GM23338 (cell line): ENCODE data around the gene TMEM63C. TPM values are rescaled to one million over a fixed set of nuclear protein-coding genes. Genes with fewer than 3 reads are reported as not detected.
A peak's percentile ranks its signal among the peaks of the same experiment; 100 is the strongest.

Experiments used
- ATAC-seq: fragments of 200-7000 bp; cut with Tn5 transposase; 3 replicates; pipeline ENCODE4 v1.9.1; 2020
- DNase-seq: peaks from one replicate; pipeline ENCODE4 v3.0.0-alpha.2; 2015; ENCODE audit warnings: low spot score
- H2AFZ ChIP-seq: fragments of 200-600 bp; sonication (generic); 2 replicates; pipeline ENCODE4 v1.8.0; 2016; ENCODE audit warnings: antibody characterized with exemption, mild to moderate bottlenecking, moderate library complexity
- H3F3A ChIP-seq: fragments of 200-600 bp; sonication (generic); replicated peaks from 2 replicates; pipeline ENCODE4 v1.8.0; 2017; ENCODE audit warnings: antibody characterized with exemption, mixed run types, low read depth
- H3K27ac ChIP-seq: fragments of 200-600 bp; sonication (generic); 2 replicates; pipeline ENCODE4 v1.6.1; 2016; ENCODE audit warnings: low read depth
- H3K27me3 ChIP-seq: fragments of 200-600 bp; sonication (generic); 2 replicates; pipeline ENCODE4 v1.8.0; 2016; ENCODE audit warnings: mild to moderate bottlenecking, mixed run types, moderate library complexity; ENCODE audit not compliant: insufficient read depth
- H3K36me3 ChIP-seq: fragments of 200-600 bp; sonication (generic); 2 replicates; pipeline ENCODE4 v1.8.0; 2016; ENCODE audit warnings: mild to moderate bottlenecking; ENCODE audit not compliant: insufficient read depth
- H3K4me1 ChIP-seq: fragments of 200-600 bp; sonication (generic); 2 replicates; pipeline ENCODE4 v1.8.0; 2016; ENCODE audit warnings: mild to moderate bottlenecking, moderate library complexity; ENCODE audit not compliant: insufficient read depth
- H3K4me2 ChIP-seq: fragments of 200-600 bp; sonication (generic); 2 replicates; pipeline ENCODE4 v1.7.1; 2017; ENCODE audit warnings: mixed run types
- H3K4me3 ChIP-seq: fragments of 200-600 bp; sonication (generic); 2 replicates; pipeline ENCODE4 v1.6.1; 2016; ENCODE audit warnings: mixed run types
- H3K79me2 ChIP-seq: fragments of 200-600 bp; sonication (generic); replicated peaks from 2 replicates; pipeline ENCODE4 v1.8.0; 2017; ENCODE audit warnings: mild to moderate bottlenecking; ENCODE audit not compliant: insufficient read depth
- H3K9me2 ChIP-seq: fragments of 200-600 bp; sonication (generic); 2 replicates; pipeline ENCODE4 v1.8.0; 2017; ENCODE audit not compliant: insufficient read depth
- H4K20me1 ChIP-seq: fragments of 200-600 bp; sonication (generic); replicated peaks from 2 replicates; pipeline ENCODE4 v1.8.0; 2017; ENCODE audit warnings: mild to moderate bottlenecking; ENCODE audit not compliant: insufficient read depth
- H3K27ac Mint-ChIP-seq: 2 replicates; pipeline ENCODE4 v1.8.0; 2020; ENCODE audit warnings: inconsistent platforms, mild to moderate bottlenecking, moderate library complexity, mixed read lengths
- H3K27me3 Mint-ChIP-seq: 3 replicates; pipeline ENCODE4 v1.8.0; 2022; ENCODE audit warnings: low read depth, mild to moderate bottlenecking, moderate library complexity, mixed read lengths, inconsistent platforms; ENCODE audit not compliant: insufficient read depth, poor library complexity
- H3K36me3 Mint-ChIP-seq: 3 replicates; pipeline ENCODE4 v1.8.0; 2021; ENCODE audit warnings: low read depth, mild to moderate bottlenecking, inconsistent platforms, moderate library complexity, mixed read lengths
- H3K4me1 Mint-ChIP-seq: 3 replicates; pipeline ENCODE4 v1.8.0; 2020; ENCODE audit warnings: mild to moderate bottlenecking, inconsistent platforms, mixed read lengths
- H3K4me3 Mint-ChIP-seq: 3 replicates; pipeline ENCODE4 v1.8.0; 2021; ENCODE audit warnings: moderate library complexity, mild to moderate bottlenecking, inconsistent platforms, mixed read lengths
- H3K9me3 Mint-ChIP-seq: 3 replicates; pipeline ENCODE4 v1.8.0; 2020; ENCODE audit warnings: moderate library complexity, mild to moderate bottlenecking, inconsistent platforms, mixed read lengths
- CTCF ChIP-seq, 2 experiments: fragments of 200-600 bp in 1 of 2; sonication (generic) in 1 of 2; conservative IDR thresholded peaks; 2 replicates each; pipeline versions ENCODE4 v1.5.1 to v1.6.1; 2016 to 2017; ENCODE audit warnings: antibody characterized with exemption in 2 of 2, low read depth in 2 of 2, mild to moderate bottlenecking in 2 of 2, moderate library complexity in 1 of 2
- EZH2phosphoT487 ChIP-seq: fragments of 200-600 bp; sonication (generic); IDR thresholded peaks from one replicate; pipeline ENCODE4 v1.8.1; 2018; ENCODE audit warnings: antibody characterized with exemption; ENCODE audit not compliant: unreplicated experiment
- POLR2AphosphoS5 ChIP-seq: IDR thresholded peaks from 2 replicates; pipeline ENCODE4 v1.6.1; 2016; ENCODE audit warnings: antibody characterized with exemption, low read depth
- REST ChIP-seq: IDR thresholded peaks from one replicate; pipeline ENCODE4 v1.6.1; 2018; ENCODE audit warnings: antibody characterized with exemption; ENCODE audit not compliant: unreplicated experiment
- STAT1 ChIP-seq: IDR thresholded peaks from one replicate; pipeline ENCODE4 v1.6.1; 2016; ENCODE audit warnings: antibody characterized with exemption; ENCODE audit not compliant: unreplicated experiment
- ZNF331 ChIP-seq: fragments of 250-450 bp; sonication (Bioruptor Pico); IDR thresholded peaks from 2 replicates; pipeline ENCODE4 v1.5.0; 2020; ENCODE audit warnings: low read depth, mild to moderate bottlenecking, moderate library complexity
- polyA plus RNA-seq: library from polyadenylated mRNA; unstranded; fragments of >200 nt; fragmentation: Nextera tagmentation; extraction: Ambion mirVana; gene quantifications from 2 replicates; pipeline ENCODE4 v1.2.1, GENCODE V29; 2016
- total RNA-seq: library from RNA; depleted of rRNA; stranded (reverse); fragments of >200 nt; shearing (Covaris generic); gene quantifications from 2 replicates; pipeline ENCODE4 v1.2.3, GENCODE V29; 2014
- TF ChIP-seq, protein P1 (sequence below): fragments of 250-450 bp; sonication (Bioruptor Pico); IDR thresholded peaks from 2 replicates; pipeline ENCODE4 v1.5.0; 2020; ENCODE audit warnings: mild to moderate bottlenecking, moderate library complexity

TMEM63C gene
- total and polyA plus RNA-seq, 2 experiments from 2014 or later, result 2.1 to 6.3 TPM

DNA sequence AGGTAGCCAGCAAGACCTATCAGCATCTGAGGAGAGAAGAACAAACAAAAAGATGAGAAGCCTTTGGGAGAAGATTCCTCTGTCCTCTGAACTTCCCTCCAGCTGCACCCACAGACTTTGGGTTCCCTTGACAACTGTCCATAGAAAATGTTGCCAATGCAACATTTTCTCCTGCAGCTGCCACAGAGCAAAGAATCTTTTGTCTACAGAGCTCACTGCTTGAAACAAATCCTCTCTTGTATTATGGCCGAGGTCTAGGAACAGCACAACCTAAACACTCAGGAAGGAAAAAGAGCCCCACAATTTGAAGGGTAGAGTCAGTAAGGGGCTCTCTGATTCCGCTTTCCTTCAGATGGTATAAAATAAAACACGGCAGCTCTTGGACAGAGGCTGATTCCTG lies 124.8 kb downstream of the TMEM63C start:
- H3K4me2 ChIP-seq, result no peak overlapping the region
- Mint-ChIP-seq H3K9me3 (no peaks in the 10 kb centered on the region), H3K36me3 (no peaks in the 10 kb centered on the region; the same call in 2 of the 3 replicates), H3K4me1 (peaks cover 4% of the 10 kb centered on the region; the same call in 1 of the 3 replicates), H3K4me3 (no peak overlapping the region), H3K27me3 (peaks cover 2% of the 10 kb centered on the region), H3K27ac (no peak overlapping the region)
- H3K27me3 ChIP-seq, result no peaks in the 10 kb centered on the region
- no peak overlapping the region for H2AFZ ChIP-seq
- no peaks in the 10 kb centered on the region; the same call in 1 of the 2 replicates for H4K20me1 ChIP-seq
- no peaks in the 10 kb centered on the region; the same call in 1 of the 2 replicates for H3K36me3 ChIP-seq
- 0 out of 2 replicates have a peak, but pooled peaks cover 4% of the 10 kb centered on the region for H3K79me2 ChIP-seq
- TF ChIP-seq ZNF331 (CRISPR knock-in tag), result no peak
- TF ChIP-seq POLR2AphosphoS5, result no peak
- no peak for TF ChIP-seq STAT1
- TF ChIP-seq CTCF (conservative IDR thresholded peaks at IDR 0.05; ENCODE audit: low read depth in 2 of 2), result no peak
- TF ChIP-seq EZH2phosphoT487, result no peak
- TF ChIP-seq, protein P1, sequence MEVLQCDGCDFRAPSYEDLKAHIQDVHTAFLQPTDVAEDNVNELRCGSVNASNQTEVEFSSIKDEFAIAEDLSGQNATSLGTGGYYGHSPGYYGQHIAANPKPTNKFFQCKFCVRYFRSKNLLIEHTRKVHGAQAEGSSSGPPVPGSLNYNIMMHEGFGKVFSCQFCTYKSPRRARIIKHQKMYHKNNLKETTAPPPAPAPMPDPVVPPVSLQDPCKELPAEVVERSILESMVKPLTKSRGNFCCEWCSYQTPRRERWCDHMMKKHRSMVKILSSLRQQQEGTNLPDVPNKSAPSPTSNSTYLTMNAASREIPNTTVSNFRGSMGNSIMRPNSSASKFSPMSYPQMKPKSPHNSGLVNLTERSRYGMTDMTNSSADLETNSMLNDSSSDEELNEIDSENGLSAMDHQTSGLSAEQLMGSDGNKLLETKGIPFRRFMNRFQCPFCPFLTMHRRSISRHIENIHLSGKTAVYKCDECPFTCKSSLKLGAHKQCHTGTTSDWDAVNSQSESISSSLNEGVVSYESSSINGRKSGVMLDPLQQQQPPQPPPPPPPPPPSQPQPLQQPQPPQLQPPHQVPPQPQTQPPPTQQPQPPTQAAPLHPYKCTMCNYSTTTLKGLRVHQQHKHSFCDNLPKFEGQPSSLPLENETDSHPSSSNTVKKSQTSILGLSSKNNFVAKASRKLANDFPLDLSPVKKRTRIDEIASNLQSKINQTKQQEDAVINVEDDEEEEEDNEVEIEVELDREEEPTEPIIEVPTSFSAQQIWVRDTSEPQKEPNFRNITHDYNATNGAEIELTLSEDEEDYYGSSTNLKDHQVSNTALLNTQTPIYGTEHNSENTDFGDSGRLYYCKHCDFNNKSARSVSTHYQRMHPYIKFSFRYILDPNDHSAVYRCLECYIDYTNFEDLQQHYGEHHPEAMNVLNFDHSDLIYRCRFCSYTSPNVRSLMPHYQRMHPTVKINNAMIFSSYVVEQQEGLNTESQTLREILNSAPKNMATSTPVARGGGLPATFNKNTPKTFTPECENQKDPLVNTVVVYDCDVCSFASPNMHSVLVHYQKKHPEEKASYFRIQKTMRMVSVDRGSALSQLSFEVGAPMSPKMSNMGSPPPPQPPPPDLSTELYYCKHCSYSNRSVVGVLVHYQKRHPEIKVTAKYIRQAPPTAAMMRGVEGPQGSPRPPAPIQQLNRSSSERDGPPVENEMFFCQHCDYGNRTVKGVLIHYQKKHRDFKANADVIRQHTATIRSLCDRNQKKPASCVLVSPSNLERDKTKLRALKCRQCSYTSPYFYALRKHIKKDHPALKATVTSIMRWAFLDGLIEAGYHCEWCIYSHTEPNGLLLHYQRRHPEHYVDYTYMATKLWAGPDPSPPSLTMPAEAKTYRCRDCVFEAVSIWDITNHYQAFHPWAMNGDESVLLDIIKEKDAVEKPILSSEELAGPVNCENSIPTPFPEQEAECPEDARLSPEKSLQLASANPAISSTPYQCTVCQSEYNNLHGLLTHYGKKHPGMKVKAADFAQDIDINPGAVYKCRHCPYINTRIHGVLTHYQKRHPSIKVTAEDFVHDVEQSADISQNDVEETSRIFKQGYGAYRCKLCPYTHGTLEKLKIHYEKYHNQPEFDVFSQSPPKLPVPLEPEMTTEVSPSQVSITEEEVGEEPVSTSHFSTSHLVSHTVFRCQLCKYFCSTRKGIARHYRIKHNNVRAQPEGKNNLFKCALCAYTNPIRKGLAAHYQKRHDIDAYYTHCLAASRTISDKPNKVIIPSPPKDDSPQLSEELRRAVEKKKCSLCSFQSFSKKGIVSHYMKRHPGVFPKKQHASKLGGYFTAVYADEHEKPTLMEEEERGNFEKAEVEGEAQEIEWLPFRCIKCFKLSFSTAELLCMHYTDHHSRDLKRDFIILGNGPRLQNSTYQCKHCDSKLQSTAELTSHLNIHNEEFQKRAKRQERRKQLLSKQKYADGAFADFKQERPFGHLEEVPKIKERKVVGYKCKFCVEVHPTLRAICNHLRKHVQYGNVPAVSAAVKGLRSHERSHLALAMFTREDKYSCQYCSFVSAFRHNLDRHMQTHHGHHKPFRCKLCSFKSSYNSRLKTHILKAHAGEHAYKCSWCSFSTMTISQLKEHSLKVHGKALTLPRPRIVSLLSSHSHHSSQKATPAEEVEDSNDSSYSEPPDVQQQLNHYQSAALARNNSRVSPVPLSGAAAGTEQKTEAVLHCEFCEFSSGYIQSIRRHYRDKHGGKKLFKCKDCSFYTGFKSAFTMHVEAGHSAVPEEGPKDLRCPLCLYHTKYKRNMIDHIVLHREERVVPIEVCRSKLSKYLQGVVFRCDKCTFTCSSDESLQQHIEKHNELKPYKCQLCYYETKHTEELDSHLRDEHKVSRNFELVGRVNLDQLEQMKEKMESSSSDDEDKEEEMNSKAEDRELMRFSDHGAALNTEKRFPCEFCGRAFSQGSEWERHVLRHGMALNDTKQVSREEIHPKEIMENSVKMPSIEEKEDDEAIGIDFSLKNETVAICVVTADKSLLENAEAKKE (CRISPR knock-in tag), result no peak
- no peak for TF ChIP-seq REST
- H3K9me2 ChIP-seq, result no peaks in the 10 kb centered on the region
- DNase-seq (no peak), ATAC-seq (no peak)
- H3K27ac ChIP-seq, result 0 out of 2 replicates have a peak overlapping the region, but pooled peaks have one; percentile 39
- H3K4me1 ChIP-seq, result no peaks in the 10 kb centered on the region
- H3K4me3 ChIP-seq, result no peak overlapping the region
- H3F3A ChIP-seq, result no peaks in the 10 kb centered on the region; the same call in 1 of the 2 replicates
